ENCODE measurements around the gene PAPLN.
"Not testable (repeated sequence)": the region's sequence is repeated elsewhere in the genome, so short reads cannot be mapped to it uniquely, and the experiment has no call there.

PAPLN gene

GRCh38 chr14:73305499-73305898 is 68.2 kb downstream of the PAPLN start:
- DNase-seq = no peak

- no peak for DNase-seq
Measured at GRCh38 chr14:73307261-73307660, 70.0 kb downstream of the PAPLN start.

GRCh38 chr14:73309207-73309606 is 71.9 kb downstream of the PAPLN start:
- not testable (repeated sequence) for DNase-seq

- no peak for DNase-seq
Measured at GRCh38 chr14:73311708-73312030, 74.4 kb downstream of the PAPLN start.

- no peak for DNase-seq
Measured at GRCh38 chr14:73312687-73313086, 75.4 kb downstream of the PAPLN start.

- DNase-seq = peak; percentile 83
Measured at GRCh38 chr14:73313151-73313550, 75.8 kb downstream of the PAPLN start.

- peak; percentile 52 for DNase-seq
Measured at GRCh38 chr14:73323896-73324399, 86.6 kb downstream of the PAPLN start.

All from OCI-M1 (cell line).